ENCODE measurements around the gene SDK1.

DNA sequence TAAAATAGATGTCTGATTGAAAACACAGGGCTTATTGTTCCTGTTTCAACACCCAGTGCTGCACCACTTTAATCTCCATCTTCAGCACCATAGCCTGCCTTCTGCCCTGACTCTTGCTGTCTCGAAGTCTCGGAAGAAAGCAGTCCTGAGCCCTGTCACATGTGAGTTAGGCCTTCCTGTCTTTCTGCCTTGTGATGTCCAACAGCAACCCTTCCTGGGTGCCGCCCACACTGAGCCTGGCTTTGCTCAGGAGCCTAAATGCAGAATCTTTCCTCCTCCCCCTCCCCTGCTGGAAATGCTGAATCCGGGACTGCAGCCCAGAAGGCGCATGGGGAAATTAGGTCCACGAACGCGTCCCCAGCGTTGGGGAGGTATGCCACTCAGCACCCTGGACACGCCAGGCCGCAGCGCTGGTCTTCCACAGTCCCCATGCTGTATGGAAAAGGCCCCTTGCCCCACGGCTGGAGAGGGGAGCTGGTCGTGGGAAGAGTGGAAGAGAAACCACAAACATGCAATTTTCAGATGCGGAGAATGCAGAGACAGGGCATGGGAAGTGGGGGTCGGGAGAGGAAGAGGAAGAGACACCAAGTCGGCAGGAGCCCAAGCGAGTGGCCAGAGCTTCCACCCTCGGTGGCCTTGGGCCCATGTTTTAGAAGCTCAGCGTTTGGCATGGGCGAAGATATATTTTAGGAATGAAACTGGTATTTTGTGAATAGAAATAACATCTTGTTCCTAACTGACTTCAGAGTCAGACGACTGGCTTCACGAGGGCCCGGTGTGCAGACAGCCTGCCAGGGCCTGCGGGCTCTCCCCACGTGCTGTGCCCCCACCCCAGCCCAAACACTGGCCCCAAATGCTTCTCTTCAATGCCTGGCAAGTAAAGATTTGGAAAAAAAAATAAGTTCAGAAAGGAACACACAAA is 724.9 kb downstream of the SDK1 start:
- TF ChIP-seq, protein P1, sequence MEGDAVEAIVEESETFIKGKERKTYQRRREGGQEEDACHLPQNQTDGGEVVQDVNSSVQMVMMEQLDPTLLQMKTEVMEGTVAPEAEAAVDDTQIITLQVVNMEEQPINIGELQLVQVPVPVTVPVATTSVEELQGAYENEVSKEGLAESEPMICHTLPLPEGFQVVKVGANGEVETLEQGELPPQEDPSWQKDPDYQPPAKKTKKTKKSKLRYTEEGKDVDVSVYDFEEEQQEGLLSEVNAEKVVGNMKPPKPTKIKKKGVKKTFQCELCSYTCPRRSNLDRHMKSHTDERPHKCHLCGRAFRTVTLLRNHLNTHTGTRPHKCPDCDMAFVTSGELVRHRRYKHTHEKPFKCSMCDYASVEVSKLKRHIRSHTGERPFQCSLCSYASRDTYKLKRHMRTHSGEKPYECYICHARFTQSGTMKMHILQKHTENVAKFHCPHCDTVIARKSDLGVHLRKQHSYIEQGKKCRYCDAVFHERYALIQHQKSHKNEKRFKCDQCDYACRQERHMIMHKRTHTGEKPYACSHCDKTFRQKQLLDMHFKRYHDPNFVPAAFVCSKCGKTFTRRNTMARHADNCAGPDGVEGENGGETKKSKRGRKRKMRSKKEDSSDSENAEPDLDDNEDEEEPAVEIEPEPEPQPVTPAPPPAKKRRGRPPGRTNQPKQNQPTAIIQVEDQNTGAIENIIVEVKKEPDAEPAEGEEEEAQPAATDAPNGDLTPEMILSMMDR (IDR thresholded peaks at IDR 0.05) = no peak
- no peak for TF ChIP-seq POLR2A (IDR thresholded peaks at IDR 0.05)

All from body of pancreas (tissue), 4 donors.